Activated CD4-positive, alpha-beta T cell treated with anti-CD3 and anti-CD28 coated beads for 24 hours (primary cell): ENCODE measurements around the gene LRRC57.
A peak's percentile ranks its signal among the peaks of the same experiment; 100 is the strongest.

ENCODE experiments used
- DNase-seq, 2 donors: peaks; one replicate each; pipeline ENCODE4 v3.0.0-alpha.2; 2020; ENCODE audit warnings: low read depth in 2 of 2

LRRC57 gene

DNA sequence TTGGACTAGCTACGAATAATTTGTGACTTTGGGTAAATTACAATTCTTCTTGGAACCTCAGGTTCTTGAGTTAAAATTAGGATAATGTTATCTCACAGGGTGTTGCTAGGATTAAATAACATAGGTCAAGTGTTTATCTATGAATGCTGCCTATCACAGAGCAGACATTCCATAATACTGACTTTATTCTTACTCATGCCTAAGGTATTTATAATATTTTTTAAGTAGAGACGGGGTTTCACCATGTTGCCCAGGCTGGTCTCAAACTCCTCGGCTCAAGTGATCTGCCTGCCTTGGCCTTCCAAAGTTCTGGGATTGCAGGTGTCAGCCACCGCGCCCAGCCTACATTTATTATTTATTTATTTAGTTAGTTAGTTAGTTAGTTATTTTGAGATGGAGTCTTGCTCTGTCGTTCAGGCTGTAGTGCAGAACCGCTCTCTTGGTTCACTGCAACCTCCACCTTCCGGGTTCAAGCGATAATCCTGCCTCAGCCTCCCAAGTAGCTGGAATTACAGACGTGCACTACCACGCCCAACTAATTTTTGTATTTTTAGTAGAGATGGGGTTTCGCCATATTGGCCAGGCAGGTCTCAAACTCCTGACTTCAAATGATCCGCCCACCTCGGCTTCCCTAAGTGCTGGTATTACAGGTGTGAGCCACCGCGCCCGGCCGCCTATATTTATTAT lies 56.9 kb downstream of the LRRC57 start:
- no peak for DNase-seq

DNA sequence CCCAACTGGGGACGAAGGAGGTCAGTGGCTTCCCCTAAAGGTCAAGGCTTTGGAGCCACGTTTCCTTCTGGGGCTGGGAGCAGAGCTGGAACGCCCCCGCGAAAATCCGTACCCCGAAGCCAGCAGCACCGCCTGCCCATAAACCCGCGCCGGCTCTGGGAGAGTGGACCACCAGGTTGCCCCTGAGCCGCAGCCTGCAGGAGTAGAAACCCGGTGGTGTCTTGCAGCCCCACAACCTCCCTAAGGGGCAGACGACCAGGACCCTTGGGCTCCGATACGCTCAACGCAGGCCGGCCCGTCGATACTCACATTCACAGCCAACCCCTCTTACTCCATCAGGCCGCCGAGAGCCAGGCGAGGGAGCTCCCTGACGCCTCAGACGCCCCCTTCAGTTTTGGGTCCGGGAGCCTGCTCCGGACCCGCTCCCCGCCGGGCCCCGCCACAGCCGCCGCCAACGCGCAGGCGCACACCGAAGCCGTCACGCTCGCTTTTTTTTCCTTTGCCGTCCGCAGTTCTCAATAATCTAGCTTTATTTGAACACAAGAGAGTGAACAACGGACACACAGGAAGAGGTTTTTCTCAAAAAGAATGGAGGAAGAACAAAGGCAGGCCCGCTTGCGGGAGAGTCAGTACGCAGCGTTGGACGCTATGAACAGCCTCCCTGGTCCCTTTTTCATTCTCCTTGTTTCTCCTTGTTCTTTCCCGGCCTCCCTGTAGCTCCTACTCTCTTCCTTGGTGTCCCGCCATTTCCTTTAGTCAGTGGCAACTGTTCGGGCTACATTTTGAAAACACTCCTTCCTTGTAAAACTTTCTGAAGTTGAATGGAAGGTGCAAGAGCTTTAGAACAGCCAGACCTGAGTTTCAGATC lies 57.7 kb downstream of the LRRC57 start, which contains the start of gene ZNF106:
Gene ZNF106 (minus strand): TSS at position 471 of the 868 bp plus-strand sequence. CDS start 18,852 bp downstream, outside the sequence.
- peak; percentile 72 to 76 for DNase-seq

DNA sequence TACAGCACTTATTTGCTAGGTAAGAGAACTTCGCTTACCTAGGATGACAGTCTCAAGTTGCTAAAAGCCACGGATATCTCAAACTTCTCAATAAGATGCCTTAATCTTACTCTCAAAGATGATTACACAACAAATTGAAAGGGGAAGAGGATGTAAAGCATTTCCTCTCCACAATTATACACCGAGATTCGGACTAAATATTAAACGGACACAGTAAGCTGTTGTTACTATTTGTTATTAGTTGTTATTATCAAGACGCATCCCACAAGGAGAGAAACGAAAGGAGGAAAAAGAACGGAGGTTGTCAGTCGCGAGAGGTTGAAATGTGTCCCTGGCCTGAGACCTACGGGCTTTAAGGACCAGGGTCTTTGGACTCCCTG lies 58.3 kb downstream of the LRRC57 start:
- no peak for DNase-seq
